HEK293T (cell line): ENCODE results near the gene PLEKHA7.

Source experiments
- FOXK2 ChIP-seq: fragments of 450-650 bp; IDR thresholded peaks from 2 replicates; pipeline ENCODE4 v1.6.1; 2016; ENCODE audit warnings: mild to moderate bottlenecking
- L3MBTL2 ChIP-seq: fragments of 450-650 bp; conservative IDR thresholded peaks from 2 replicates; pipeline ENCODE4 v1.6.1; 2016; ENCODE audit warnings: mild to moderate bottlenecking
- LEF1 ChIP-seq: fragments of 450-650 bp; IDR thresholded peaks from 2 replicates; pipeline ENCODE4 v1.6.1; 2017; ENCODE audit warnings: mild to moderate bottlenecking, borderline replicate concordance
- SP1 ChIP-seq: fragments of 450-650 bp; IDR thresholded peaks from 2 replicates; pipeline ENCODE4 v1.6.1; 2017

DNA sequence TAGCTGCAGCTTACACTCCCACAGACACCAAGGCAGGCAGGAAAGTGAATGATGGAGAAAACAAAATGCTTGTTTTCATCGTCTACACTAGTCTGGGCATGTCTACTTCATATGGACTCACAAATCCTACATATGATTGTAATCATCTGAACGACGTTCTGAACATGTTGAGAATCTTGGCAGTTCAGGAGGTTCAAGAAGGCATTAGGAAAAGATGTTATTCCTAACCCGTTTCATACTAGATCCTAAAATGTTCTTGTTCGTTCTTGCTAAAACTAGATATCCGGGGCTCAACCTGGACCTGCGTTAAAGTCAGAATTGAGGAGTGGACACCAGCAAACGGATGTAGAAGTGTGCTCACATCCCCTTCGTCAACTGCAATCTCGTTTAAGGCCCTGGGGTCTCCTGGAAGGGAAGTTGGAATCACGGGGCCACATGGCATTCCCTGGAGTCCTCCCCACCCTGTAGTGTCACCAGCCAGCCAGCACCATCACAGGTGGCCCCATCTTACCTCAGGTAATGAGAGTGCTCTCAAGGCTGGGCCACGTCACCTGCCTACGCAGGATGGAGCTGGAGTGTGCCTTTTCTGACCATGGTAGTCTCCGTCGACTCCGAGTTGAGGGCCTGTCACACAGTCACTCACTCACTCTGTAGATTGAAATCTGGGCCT lies 238.5 kb downstream of the PLEKHA7 start:
- TF ChIP-seq LEF1 (no peak), FOXK2 (no peak), L3MBTL2 (no peak), SP1 (no peak)
